Measurements from ENCODE around the gene CARS2. TPM values are rescaled to one million over a fixed set of nuclear protein-coding genes. Genes with fewer than 3 reads are reported as not detected.

The CARS2 gene
- total and polyA plus RNA-seq, 2 of the 8 experiments (the other 6 are each of a cell fraction or from before 2014, with no cell fraction given) = 47.7 to 55.9 TPM

GRCh38 chr13:110706570-110707372, 855 bp upstream of the CARS2 start (continued):
- TF ChIP-seq CHD7 (IDR thresholded peaks at IDR 0.05; ENCODE audit: insufficient replicate concordance, low read length) (peak; percentile 95), CTCF (IDR thresholded peaks at IDR 0.05; ENCODE audit: control extremely low read depth in 1 of 3, insufficient read depth in 1 of 3, low read depth in 1 of 3, low read length in 3 of 3) (no peak), PHF8 (conservative IDR thresholded peaks at IDR 0.05; ENCODE audit: low read depth, low read length) (peak; percentile 7; the same call in 1 of the 2 replicates)

Measured in H1 (cell line).